GM19099 (cell line): ENCODE data around the gene ISM1.

Experiments
- POLR2A ChIP-seq: IDR thresholded peaks from 3 replicates; pipeline ENCODE4 v1.6.1; 2011; ENCODE audit warnings: low read depth; ENCODE audit not compliant: insufficient read length; ENCODE audit errors: extremely low read depth

Gene ISM1

GRCh38 chr20:13220904-13221297, at the start of gene ISM1:
ISM1 (plus strand) TSS chr20:13221274; CDS start chr20:13221777, 503 bp downstream.
- no peak for TF ChIP-seq POLR2A

GRCh38 chr20:13173201-13173600, 47.9 kb upstream of the ISM1 start:
- no peak for TF ChIP-seq POLR2A

GRCh38 chr20:13174402-13174801, 46.7 kb upstream of the ISM1 start:
- TF ChIP-seq POLR2A: no peak

- no peak for TF ChIP-seq POLR2A
Observed at GRCh38 chr20:13180986-13181889, 39.8 kb upstream of the ISM1 start.

GRCh38 chr20:13183005-13183404, 38.1 kb upstream of the ISM1 start:
- no peak for TF ChIP-seq POLR2A

- TF ChIP-seq POLR2A: no peak
Observed at GRCh38 chr20:13186043-13186774, 34.9 kb upstream of the ISM1 start.

- TF ChIP-seq POLR2A: no peak
Observed at GRCh38 chr20:13187899-13188298, 33.2 kb upstream of the ISM1 start.

GRCh38 chr20:13199279-13199678, 21.8 kb upstream of the ISM1 start:
- TF ChIP-seq POLR2A: no peak

- no peak for TF ChIP-seq POLR2A
Observed at GRCh38 chr20:13200767-13201500, 20.1 kb upstream of the ISM1 start.

- no peak for TF ChIP-seq POLR2A
Observed at GRCh38 chr20:13202565-13202964, 18.5 kb upstream of the ISM1 start.

- TF ChIP-seq POLR2A: no peak
Observed at GRCh38 chr20:13205425-13205824, 15.6 kb upstream of the ISM1 start.

GRCh38 chr20:13205848-13206434, 15.1 kb upstream of the ISM1 start:
- no peak for TF ChIP-seq POLR2A

GRCh38 chr20:13207016-13207415, 14.1 kb upstream of the ISM1 start:
- TF ChIP-seq POLR2A: no peak

GRCh38 chr20:13211956-13212618, 9.0 kb upstream of the ISM1 start:
- TF ChIP-seq POLR2A: no peak
